Activated T-cell treated with anti-CD3 and anti-CD28 coated beads for 48 hours (primary cell): ENCODE data around the gene AKR1D1.
"Not testable (repeated sequence)": the region's sequence is repeated elsewhere in the genome, so short reads cannot be mapped to it uniquely, and the experiment has no call there.

Experiments
- DNase-seq: peaks from one replicate; pipeline ENCODE4 v3.0.0-alpha.2; 2020; ENCODE audit warnings: low read depth

Gene AKR1D1

DNA sequence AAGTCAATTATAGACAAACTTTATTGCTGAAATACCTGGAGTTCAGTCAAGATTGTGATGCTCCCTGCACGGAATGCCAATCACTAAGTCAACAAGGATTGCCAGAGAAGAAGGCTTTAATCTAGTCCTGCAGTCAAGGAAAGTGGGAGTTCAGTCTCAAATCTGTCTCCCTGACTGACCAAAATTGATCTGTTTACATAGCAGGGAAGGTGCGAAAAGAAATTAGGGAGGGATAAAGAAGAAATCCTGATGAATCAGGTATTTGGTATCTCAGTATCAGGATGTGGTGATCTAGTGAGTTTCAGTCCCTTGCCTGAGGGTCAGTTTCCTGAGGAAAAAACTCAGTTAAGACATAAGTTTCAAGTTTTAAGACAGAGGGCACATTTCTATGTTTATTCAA, 2.1 kb upstream of the AKR1D1 start:
- DNase-seq: no peak

- no peak for DNase-seq
These were observed 1.7 kb upstream of the AKR1D1 start for GRCh38 chr7:138074540-138074939.

GRCh38 chr7:138075350-138075749, 909 bp upstream of the AKR1D1 start:
- no peak for DNase-seq

- DNase-seq: not testable (repeated sequence)
These were observed 473 bp upstream of the AKR1D1 start for GRCh38 chr7:138075786-138076185.

DNA sequence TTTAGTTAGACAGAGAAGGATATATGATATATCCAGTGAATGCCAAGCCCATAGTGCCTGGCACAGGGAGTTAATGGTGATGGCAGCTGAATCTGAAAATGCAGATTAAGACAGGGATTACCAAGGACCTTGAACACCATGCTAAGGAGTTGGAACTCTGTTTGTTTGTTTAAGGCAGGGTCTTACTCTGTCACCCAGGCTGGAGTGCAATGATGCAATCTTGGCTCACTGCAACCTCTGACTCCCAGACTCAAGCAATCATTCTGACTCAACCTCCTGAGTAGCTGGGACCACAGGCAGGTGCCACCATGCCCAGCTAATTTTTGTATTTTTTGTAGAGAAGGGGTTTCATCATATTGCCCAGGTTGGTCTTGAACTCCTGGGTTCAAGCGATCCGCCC, 1.6 kb downstream of the AKR1D1 start:
- DNase-seq: no peak

- no peak for DNase-seq
These were observed 2.9 kb downstream of the AKR1D1 start for GRCh38 chr7:138079137-138079536.

GRCh38 chr7:138081868-138082267, 5.6 kb downstream of the AKR1D1 start:
- no peak for DNase-seq

DNA sequence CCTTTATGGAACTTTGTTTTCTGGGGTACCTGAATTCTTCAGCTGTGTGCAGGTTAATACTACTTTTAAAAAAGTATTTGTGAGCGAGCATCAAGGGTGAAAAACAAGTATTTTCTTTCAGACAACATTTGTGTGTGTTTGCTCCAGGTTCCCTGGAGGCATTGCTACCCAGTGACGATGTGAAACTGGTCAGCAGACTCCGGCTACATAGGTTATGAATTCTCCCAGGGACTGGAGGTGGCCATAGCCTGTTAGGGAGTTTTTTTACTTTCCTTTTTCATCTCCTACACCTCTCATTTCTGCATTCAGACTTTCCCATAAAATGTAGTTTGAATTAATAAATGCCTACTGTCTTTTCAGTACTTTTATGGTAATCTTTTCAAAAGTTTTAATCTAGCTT, 7.6 kb downstream of the AKR1D1 start:
- DNase-seq: no peak

- no peak for DNase-seq
These were observed 10.5 kb downstream of the AKR1D1 start for GRCh38 chr7:138086563-138087270.

- no peak for DNase-seq
These were observed 13.0 kb downstream of the AKR1D1 start for GRCh38 chr7:138089080-138089901.

- DNase-seq: no peak
These were observed 14.8 kb downstream of the AKR1D1 start for GRCh38 chr7:138091032-138091431.

DNA sequence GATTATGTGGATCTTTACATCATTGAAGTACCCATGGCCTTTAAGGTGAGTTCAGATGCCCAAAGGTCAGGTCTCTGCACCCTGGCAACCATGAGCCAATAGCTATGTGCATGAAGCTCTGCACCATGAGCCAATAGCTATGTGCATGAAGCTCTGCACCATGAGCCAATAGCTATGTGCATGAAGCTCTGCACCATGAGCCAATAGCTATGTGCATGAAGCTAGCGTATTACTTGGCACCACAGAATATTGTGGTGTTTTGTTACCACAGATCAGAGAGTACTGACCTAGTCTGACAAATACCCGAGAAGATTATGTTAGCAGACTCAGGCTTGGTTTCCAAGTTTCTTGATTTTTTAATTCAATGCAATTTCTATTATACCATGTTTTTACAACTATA, 15.6 kb downstream of the AKR1D1 start:
- DNase-seq: not testable (repeated sequence)

DNA sequence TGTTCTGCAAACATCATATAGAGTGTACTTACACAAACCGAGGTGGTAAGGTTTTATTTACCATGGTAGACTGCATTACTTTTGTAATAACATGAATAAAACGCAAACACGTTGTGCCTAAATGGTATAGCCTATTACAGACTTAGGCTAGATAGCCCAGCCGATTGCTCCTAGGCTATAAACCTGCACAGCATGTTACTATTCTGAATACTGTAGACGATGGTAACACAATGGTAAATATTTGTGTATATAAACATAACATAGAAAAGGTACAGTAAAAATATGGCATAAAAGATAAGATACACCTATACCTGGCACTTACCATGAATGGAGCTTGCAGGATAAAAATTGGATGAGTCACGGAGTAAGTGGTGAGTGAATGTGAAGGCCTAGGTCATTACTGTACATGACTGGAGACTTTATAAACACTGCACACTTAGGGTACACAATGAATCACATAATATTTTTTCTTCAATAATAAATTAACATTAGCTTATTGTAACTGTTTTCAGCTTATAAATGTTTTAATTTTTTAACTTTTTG, 16.3 kb downstream of the AKR1D1 start:
- DNase-seq: no peak

DNA sequence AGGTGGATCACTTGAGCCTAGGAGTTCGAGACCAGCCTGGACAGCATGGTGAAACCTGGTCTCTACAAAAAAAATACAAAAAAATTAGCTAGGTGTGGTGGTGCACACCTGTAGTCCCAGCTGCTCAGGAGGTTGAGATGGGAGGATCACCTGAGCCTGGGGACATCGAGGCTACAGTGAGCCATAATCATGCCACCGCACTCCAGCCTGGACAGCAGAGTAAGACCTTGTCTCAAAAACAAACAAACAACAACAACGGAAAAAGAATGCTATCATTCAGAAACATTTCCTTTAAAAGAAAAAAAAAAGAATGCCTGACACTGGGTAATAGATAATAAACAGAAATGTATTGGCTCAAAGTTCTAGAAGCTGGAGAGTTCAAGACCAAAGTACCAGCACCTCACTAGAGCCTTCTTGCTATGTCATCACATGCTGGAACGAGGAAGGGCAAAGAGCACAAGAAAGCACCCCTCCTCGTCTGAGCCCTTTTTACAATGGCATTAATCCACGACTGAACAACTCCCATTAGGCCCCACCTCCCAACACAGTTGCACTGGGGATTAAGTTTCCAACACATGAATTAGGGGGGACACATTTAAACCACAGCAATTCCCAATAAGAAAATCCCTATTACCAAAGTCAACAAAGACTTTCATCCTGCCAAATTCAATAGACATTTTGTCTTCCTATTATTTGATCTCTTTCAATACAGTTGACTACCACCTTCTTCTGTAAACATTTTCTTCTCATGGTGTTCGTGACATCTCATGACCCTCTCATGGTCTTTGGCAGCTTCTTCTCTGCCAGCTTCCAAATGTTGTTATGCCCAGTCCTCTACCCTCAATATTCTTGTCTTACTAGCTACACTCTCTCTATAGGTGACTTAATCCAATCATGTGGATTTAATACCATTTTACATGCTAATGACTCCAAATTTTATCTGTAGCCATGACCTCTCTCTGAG, 20.0 kb downstream of the AKR1D1 start:
- no peak for DNase-seq

DNA sequence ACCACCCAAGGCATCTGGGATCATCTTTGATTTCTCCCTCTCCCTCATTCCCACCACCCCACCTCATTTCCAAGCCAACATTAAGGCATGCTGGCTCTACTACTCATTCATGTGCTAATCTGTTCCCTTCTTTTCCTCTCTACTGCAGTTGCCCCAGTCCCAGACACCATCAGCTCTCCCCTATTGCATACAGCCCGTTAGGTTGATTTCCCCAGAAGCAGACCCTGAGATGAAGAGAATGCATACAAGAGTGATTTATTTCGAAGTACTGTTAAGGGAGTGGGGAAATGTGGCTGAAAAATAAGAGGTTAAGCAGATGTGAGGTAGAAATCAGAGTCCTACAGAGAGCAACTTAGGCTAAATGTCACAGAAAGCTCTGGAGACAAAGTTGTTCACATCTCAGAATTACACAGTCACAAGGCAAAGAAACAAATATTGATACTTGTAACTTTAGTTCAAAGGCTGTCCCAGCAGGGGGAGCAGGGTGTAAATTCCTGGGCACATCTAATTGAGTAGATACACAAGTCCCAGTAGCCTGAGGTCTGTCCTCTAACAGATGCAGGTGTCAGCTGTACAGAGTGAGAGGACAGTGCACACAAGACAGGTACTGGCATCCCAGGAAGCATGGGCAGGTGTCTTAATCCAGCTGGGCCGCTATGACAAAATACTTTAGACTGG, 20.9 kb downstream of the AKR1D1 start:
- no peak for DNase-seq

DNA sequence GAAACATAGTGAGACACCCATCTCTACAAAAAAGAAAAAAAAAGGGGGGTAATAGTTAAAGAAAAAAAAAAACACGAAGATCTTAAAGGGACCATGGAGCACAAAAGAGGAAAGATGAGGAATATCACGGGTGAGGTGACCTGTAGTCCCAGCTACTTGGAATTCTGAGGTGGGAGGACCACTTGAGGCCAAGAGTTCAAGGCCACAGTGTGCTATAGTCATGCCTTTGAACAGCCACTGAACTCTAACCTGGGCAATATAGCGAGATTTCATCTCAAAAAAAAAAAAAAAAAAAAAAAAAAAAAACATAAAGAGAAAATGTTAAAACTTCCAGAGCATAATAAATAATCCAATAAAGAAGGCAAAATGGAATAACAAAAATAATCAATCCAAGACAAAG, 23.6 kb downstream of the AKR1D1 start:
- no peak for DNase-seq

- no peak for DNase-seq
These were observed 29.0 kb downstream of the AKR1D1 start for GRCh38 chr7:138105221-138105620.

DNA sequence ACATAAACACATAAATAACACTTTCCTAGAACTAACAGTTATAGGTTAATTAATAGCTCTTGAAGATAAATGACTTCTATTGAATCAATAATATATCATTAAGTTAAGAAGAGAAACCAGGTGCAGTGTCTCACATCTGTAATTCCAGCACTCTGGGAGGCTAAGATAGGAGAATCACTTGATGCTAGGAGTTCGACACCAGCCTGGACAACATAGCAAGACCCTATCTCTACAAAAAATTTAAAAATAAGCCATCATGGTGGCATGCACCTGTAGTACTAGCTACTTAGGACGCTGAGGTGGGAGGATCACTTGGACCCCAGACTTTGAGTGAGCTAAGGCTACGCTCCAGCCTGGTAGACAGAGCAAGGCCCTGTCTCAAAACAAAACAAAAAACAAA, 38.8 kb downstream of the AKR1D1 start:
- no peak for DNase-seq

- no peak for DNase-seq
These were observed 39.9 kb downstream of the AKR1D1 start for GRCh38 chr7:138116141-138116540.

DNA sequence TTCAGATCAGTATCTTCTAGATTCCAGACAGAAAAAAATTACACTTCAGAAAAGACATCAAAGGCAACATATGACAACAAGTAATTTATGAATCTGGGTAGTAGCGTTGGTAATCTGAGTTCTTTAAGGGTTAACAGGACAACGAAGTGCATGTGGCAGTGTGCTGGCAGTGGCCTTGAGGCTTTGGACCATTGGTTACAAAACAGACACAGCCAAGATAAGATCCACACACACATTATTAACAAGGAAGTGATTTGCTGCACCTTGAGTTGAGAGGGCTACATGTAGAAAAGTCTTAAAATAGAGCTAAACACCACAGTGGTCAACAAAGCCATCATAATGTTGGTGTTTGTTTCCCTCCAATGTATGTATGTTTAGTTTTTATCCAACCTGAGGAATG, 40.6 kb downstream of the AKR1D1 start:
- no peak for DNase-seq

DNA sequence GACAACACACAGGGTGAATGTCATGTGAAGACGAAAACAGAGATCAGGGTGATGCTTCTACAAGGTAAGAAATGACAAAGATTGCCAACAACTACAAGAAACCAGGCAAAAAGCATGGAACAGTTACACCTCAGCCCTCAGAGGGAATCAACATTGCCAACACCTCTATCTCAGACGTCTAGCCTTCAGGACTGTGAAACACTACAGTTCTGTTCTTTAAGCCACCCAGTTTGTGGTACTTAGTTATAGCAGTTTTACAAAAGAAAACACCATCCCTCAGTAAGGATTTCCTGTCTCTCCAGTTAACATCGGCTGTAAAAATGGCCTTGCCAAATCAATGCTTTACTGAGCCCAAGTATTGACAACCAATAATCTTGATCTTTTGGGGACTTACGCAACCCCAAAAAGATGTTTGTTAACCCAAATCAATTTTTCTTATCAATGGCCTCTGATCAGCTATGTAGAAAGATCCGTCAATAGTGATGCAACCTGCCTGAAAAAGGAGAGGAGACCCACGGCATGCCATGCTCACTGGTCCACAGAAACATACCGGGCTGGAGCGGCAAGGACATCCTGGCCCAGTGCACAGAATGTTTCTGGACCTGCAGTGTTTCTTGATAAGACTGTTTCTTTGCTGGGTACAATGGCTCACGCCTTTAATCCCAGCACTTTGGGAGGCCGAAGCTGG, 44.0 kb downstream of the AKR1D1 start:
- DNase-seq: no peak
